Neural progenitor cell (in vitro differentiated cells): ENCODE data around the gene RPUSD2.

Source experiments
- CTCF ChIP-seq: fragments of 200-600 bp; sonication (generic); IDR thresholded peaks from 2 replicates; pipeline ENCODE4 v1.5.1; 2017; ENCODE audit warnings: antibody characterized with exemption, mild to moderate bottlenecking
- EZH2phosphoT487 ChIP-seq: fragments of 200-600 bp; sonication (generic); IDR thresholded peaks from 2 replicates; pipeline ENCODE4 v1.6.1; 2017; ENCODE audit warnings: antibody characterized with exemption

- TF ChIP-seq CTCF (no peak), EZH2phosphoT487 (no peak)
Observed at GRCh38 chr15:40550341-40551037, 18.6 kb upstream of the RPUSD2 start.
